GM19238 (cell line): ENCODE data around the gene TKT.
"Not testable (repeated sequence)": the region's sequence is repeated elsewhere in the genome, so short reads cannot be mapped to it uniquely, and the experiment has no call there.

Experiments used
- DNase-seq: peaks from one replicate; pipeline ENCODE4 v3.0.0; 2011; ENCODE audit warnings: low spot score; ENCODE audit not compliant: insufficient read length

The TKT gene

GRCh38 chr3:53255775-53256703 is at the start of gene TKT:
TKT (minus strand) TSS chr3:53256022; CDS start chr3:53255942, 80 bp downstream.
- DNase-seq, result peak; percentile 94

DNA sequence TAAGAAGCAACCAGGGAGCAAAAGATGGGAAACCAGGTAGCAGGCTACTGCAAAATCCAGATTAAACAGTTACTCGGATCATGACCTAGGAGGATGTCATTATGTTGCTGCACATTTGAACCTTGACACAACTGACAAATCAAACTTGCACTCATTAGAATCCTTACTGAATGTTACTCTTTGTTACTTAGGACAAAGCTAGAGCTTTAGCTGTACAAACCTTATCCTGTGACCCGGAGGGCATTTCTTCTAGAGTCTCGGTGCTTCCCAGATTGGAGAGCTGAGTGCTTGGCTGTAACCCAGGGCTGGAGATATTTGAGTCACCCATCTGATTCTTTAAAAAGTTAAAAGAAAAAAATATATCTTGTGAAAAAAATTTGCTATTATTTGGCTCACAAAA is 48.1 kb upstream of the TKT start:
- DNase-seq, result no peak

- no peak for DNase-seq
These were observed 47.7 kb upstream of the TKT start for GRCh38 chr3:53303549-53303948.

- no peak for DNase-seq
These were observed 45.0 kb upstream of the TKT start for GRCh38 chr3:53300826-53301225.

DNA sequence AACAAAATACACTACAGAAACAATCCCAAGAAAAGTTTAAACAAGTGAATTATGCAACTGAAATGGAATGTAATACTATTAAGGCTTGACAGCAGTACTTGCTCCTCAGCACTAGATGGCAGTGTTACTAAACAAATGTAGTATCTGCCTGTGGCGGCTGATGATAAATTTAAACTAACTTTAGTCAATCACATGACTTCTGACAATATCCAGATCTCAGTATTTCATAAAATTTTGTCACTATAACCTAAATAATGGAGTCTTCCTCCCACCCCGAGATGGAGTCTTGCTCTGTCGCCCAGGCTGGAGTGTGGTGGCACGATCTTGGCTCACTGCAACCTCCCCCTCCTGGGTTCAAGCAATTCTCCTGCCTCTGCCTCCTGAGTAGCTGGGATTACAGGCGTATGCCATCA is 43.8 kb upstream of the TKT start:
- peak; percentile 27 for DNase-seq

GRCh38 chr3:53295410-53295809 is 39.6 kb upstream of the TKT start:
- DNase-seq, result no peak

DNA sequence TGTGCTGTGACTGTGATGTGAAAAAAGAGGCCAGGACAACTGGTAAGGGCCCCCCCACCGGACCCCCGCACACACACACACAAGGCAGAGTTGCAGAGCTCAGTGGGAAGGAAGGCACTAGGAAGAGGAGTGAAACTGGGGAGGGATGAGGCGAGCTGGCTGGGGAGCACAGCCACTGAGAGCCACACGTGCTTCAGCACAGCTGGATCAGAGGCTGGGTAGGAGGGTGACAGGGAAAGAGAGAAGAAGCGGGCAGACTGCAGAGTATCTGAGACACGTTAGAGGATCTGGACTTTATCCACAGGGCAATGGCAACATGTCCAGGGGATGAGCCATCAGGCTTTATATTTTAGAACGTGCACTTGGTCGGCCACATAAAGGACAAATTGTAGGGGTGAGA is 38.0 kb upstream of the TKT start:
- no peak for DNase-seq

DNA sequence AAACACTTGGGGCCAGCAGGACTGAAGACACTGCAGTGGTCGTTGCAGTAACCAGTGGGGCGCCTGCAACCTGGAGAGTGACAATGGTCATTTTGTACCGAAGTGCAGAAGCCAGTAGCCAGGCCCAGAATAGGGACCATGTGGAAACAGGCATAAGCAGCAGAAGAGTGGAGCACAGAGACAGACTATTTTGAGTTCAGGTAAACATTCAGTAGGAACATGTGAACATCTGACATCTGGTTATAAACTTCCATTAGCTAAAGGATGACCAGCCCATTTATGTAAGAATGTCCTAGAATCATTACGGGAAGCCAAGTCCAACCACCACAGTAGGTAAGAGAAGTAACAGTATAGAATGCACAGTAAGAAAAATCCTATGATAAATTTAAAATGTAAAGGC is 32.4 kb upstream of the TKT start:
- no peak for DNase-seq

DNA sequence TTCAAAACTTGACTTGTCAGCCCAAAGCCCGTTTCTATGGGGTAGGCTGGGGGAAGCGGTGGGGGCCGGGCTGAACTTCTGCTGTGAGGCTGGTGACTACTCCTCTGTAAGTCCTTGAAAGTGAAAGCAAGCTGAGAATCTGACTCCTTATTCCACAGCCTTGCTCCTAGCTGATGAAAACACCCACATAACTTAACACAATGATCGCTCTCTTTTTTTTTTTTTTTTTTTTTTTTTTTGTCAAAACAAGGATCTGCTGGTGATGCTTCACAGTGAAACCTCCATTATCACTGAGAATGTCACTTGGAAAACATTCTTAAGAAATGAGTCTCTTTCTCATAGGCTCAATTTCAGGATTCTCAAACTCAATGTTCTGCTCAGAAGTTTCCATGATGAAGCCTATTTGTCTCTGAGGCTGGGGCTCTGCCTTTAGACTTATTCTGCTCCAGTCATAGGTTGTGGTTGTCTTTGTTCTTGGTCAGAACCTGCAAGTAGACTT is 31.4 kb upstream of the TKT start:
- no peak for DNase-seq

- no peak for DNase-seq
These were observed 30.9 kb upstream of the TKT start for GRCh38 chr3:53286727-53287126.

- no peak for DNase-seq
These were observed 26.8 kb upstream of the TKT start for GRCh38 chr3:53282581-53282980.

GRCh38 chr3:53278667-53279066 is 22.8 kb upstream of the TKT start:
- DNase-seq, result no peak

DNA sequence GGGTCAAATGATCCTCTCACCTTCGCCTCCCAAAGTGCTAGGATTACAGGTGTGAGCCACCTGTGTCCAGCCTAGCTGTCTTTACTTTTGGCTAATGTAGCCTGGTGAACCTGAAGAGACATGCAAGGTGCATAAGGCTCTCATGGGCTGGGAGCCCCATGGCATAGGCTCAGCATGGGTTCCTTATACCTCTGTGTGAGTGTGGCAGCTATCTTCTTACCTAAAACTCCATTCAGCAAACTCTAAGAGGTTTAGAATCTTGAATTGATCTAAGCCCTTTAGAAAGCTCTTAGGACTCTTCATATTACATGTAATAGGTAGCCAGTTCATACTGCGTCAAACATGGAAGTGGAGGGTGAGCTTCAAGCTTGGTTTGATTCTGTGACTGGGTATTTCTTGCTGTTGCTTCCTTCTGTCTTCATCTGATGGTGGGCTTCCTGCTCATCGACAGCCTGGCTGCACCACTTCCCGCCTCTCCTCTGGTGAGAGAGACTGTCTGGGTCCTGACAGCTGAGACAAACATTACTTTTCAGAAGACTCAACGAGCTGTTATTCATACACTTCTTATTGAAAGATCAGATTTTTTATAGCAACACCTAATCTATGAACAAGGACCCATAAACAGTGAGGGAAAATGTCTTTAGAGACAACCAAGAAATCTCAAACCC is 19.2 kb upstream of the TKT start:
- no peak for DNase-seq

- DNase-seq, result no peak
These were observed 17.4 kb upstream of the TKT start for GRCh38 chr3:53273146-53273670.

- DNase-seq, result peak; percentile 37
These were observed 14.4 kb upstream of the TKT start for GRCh38 chr3:53269888-53270880.

GRCh38 chr3:53269193-53269592 is 13.4 kb upstream of the TKT start:
- DNase-seq, result not testable (repeated sequence)

DNA sequence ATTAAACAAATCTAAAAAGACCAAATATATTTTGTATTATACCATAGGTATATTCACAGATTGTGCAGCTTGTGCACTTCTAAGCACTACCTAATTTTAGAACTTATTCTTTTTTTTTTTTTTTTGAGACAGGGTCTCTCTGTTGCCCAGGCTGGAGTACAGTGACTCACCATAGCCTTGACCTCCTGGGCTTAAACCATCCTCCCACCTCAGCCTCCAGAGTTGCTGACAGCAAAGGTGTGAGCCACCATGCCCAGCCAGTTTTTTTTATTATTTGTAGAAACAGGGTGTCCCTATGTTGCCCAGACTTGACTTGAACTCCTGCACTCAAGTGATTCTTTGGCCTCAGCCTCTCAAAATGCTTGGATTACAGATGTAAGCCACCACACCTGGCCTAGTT is 11.9 kb upstream of the TKT start:
- DNase-seq, result no peak

GRCh38 chr3:53264718-53265117 is 8.9 kb upstream of the TKT start:
- no peak for DNase-seq

- no peak for DNase-seq
These were observed 8.1 kb upstream of the TKT start for GRCh38 chr3:53263907-53264306.

DNA sequence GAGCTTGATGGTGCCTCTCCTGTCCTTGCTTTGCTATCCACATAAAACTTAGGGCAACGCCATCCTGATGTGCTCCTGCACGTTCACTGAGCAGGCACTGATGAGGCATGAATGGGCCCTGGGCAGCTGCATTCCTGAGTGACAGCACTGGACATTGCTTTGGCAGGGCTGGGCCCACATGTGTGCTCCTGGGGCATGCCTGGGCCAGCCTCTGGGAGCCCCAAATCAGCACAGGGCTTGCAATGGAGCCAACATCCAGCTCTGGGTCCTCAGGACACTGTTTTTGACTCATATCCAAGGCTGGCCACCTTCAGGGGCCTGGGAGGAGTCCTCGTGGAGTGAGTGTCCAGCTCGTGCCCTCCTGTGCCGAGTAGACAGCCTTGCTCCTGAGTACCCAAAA is 5.9 kb upstream of the TKT start:
- no peak for DNase-seq

DNA sequence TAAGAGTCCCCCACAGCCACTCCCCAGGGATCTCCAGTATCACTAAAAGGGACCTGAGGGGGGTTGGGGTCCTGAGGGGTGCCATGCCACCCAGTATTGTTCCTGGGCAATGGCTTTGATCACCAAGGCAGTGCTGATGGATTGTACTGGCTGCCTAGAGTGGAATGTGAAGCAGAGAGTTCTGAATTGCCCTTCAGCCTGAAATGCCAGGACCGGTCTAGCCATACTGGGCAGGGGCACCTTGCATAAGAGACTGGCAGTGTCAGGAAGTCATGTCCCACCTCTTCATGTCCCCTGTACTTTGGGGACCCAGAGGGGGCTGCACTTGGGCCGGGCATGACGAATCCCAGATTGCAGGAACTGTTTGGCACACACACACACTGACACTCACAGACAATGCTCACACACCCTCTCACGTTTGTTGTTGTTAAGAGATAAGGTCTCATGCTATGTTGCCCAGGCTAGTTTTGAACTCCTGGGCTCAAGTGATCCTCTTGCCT is 4.5 kb upstream of the TKT start:
- no peak for DNase-seq
